ENCODE measurements around the gene ST7. TPM values are rescaled to one million over a fixed set of nuclear protein-coding genes. Genes with fewer than 3 reads are reported as not detected.

ST7 gene
- total and polyA plus RNA-seq, 2 donors (not counting 3 experiments of a cell fraction or from before 2014, with no cell fraction given) = 18.6 to 24.9 TPM

GRCh38 chr7:117004899-117005298 lies 51.6 kb downstream of the ST7 start:
- intact Hi-C loops (cut with micrococcal nuclease) = no loop called here
- H3K4me1 ChIP-seq (ENCODE audit: control insufficient read depth, extremely low read depth, insufficient read depth, low read length) = no peaks in the 10 kb centered on the region
- H3K79me2 ChIP-seq (ENCODE audit: control insufficient read depth, insufficient read depth, low read length) = no peaks in the 10 kb centered on the region
- ChIA-PET CTCF (interaction anchor here (0.6 to 1.4 kb wide), 4 partner anchors 9 to 31 kb away, joined by 3 read pairs; no protein-coding TSS in a partner anchor), POLR2A (no interaction called here)
- H3K4me2 ChIP-seq (ENCODE audit: insufficient read depth, low read length) = no peak overlapping the region
- no peak overlapping the region for H3K9ac ChIP-seq (replicated peaks; ENCODE audit: extremely low read depth, insufficient read depth, low read length)
- FAIRE-seq (no peak), DNase-seq (ENCODE audit: low read depth, low spot score) (no peak)
- H3K27ac ChIP-seq (ENCODE audit: insufficient read depth, low read depth, low read length) = no peak overlapping the region
- H3K4me3 ChIP-seq (replicated peaks in 1 of 3; ENCODE audit: insufficient read depth in 1 of 3, low read depth in 1 of 3, low read length in 3 of 3) = no peak overlapping the region
- BruUV-seq (replicated peaks) = no TSS peak
- no peaks in the 10 kb centered on the region for H4K20me1 ChIP-seq (replicated peaks; ENCODE audit: control insufficient read depth, extremely low read depth, insufficient read depth, low read length)
- H3K27me3 ChIP-seq (ENCODE audit: control insufficient read depth in 2 of 2, insufficient read depth in 2 of 2, low read length in 2 of 2) = no peaks in the 10 kb centered on the region
- no peaks in the 10 kb centered on the region for H3K36me3 ChIP-seq (ENCODE audit: control insufficient read depth in 2 of 2, extremely low read depth in 1 of 2, insufficient read depth in 2 of 2, low read length in 2 of 2)
- TF ChIP-seq EZH2 (IDR thresholded peaks at IDR 0.05; ENCODE audit: borderline replicate concordance, low read depth, low read length, severe bottlenecking) (no peak), POLR2A (IDR thresholded peaks at IDR 0.05; ENCODE audit: low read depth, low read length) (no peak), FOS (IDR thresholded peaks at IDR 0.05; ENCODE audit: borderline replicate concordance, insufficient read depth, low read length) (no peak), POLR2AphosphoS5 (IDR thresholded peaks at IDR 0.05; ENCODE audit: insufficient read depth, low read depth, low read length) (no peak), CTCF (IDR thresholded peaks at IDR 0.05; ENCODE audit: extremely low read depth in 1 of 2, insufficient read depth in 1 of 2, low read depth in 1 of 2, low read length in 2 of 2) (no peak), MYC (IDR thresholded peaks at IDR 0.05; ENCODE audit: low read depth, low read length) (no peak), JUN (IDR thresholded peaks at IDR 0.05; ENCODE audit: borderline replicate concordance, insufficient read depth, insufficient read length, low read depth) (no peak), GATA2 (IDR thresholded peaks at IDR 0.05; ENCODE audit: insufficient read depth, insufficient read length, low read depth, low read length) (no peak)
- TF ChIP-seq, protein P1, sequence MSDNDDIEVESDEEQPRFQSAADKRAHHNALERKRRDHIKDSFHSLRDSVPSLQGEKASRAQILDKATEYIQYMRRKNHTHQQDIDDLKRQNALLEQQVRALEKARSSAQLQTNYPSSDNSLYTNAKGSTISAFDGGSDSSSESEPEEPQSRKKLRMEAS (IDR thresholded peaks at IDR 0.05; ENCODE audit: insufficient read depth, insufficient read length) = no peak
- no peaks in the 10 kb centered on the region for H3K9me1 ChIP-seq (replicated peaks; ENCODE audit: control insufficient read depth, extremely low read depth, insufficient read depth, low read length)
- dilution Hi-C loops (cut with MboI; ENCODE audit: extremely low pct_ligation_motif_present, low sequenced_read_pairs) = no loop called here
- no peaks in the 10 kb centered on the region for H3K9me3 ChIP-seq (replicated peaks; ENCODE audit: control insufficient read depth, insufficient read depth, low read length)
- no peak overlapping the region for H2AFZ ChIP-seq (ENCODE audit: low read depth, low read length)

Measured in endothelial cell of umbilical vein (primary cell).